GM23338 (cell line): ENCODE data around the gene ABCB8. TPM values are rescaled to one million over a fixed set of nuclear protein-coding genes. Genes with fewer than 3 reads are reported as not detected.

Experiments
- ATAC-seq: fragments of 200-7000 bp; cut with Tn5 transposase; 3 replicates; pipeline ENCODE4 v1.9.1; 2020
- DNase-seq: peaks from one replicate; pipeline ENCODE4 v3.0.0-alpha.2; 2015; ENCODE audit warnings: low spot score
- H2AFZ ChIP-seq: fragments of 200-600 bp; sonication (generic); 2 replicates; pipeline ENCODE4 v1.8.0; 2016; ENCODE audit warnings: antibody characterized with exemption, mild to moderate bottlenecking, moderate library complexity
- H3F3A ChIP-seq: fragments of 200-600 bp; sonication (generic); replicated peaks from 2 replicates; pipeline ENCODE4 v1.8.0; 2017; ENCODE audit warnings: antibody characterized with exemption, mixed run types, low read depth
- H3K27ac ChIP-seq: fragments of 200-600 bp; sonication (generic); 2 replicates; pipeline ENCODE4 v1.6.1; 2016; ENCODE audit warnings: low read depth
- H3K27me3 ChIP-seq: fragments of 200-600 bp; sonication (generic); 2 replicates; pipeline ENCODE4 v1.8.0; 2016; ENCODE audit warnings: mild to moderate bottlenecking, mixed run types, moderate library complexity; ENCODE audit not compliant: insufficient read depth
- H3K36me3 ChIP-seq: fragments of 200-600 bp; sonication (generic); 2 replicates; pipeline ENCODE4 v1.8.0; 2016; ENCODE audit warnings: mild to moderate bottlenecking; ENCODE audit not compliant: insufficient read depth
- H3K4me1 ChIP-seq: fragments of 200-600 bp; sonication (generic); 2 replicates; pipeline ENCODE4 v1.8.0; 2016; ENCODE audit warnings: mild to moderate bottlenecking, moderate library complexity; ENCODE audit not compliant: insufficient read depth
- H3K4me2 ChIP-seq: fragments of 200-600 bp; sonication (generic); 2 replicates; pipeline ENCODE4 v1.7.1; 2017; ENCODE audit warnings: mixed run types
- H3K4me3 ChIP-seq: fragments of 200-600 bp; sonication (generic); 2 replicates; pipeline ENCODE4 v1.6.1; 2016; ENCODE audit warnings: mixed run types
- H3K79me2 ChIP-seq: fragments of 200-600 bp; sonication (generic); replicated peaks from 2 replicates; pipeline ENCODE4 v1.8.0; 2017; ENCODE audit warnings: mild to moderate bottlenecking; ENCODE audit not compliant: insufficient read depth
- H3K9me2 ChIP-seq: fragments of 200-600 bp; sonication (generic); 2 replicates; pipeline ENCODE4 v1.8.0; 2017; ENCODE audit not compliant: insufficient read depth
- H4K20me1 ChIP-seq: fragments of 200-600 bp; sonication (generic); replicated peaks from 2 replicates; pipeline ENCODE4 v1.8.0; 2017; ENCODE audit warnings: mild to moderate bottlenecking; ENCODE audit not compliant: insufficient read depth
- H3K27ac Mint-ChIP-seq: 2 replicates; pipeline ENCODE4 v1.8.0; 2020; ENCODE audit warnings: inconsistent platforms, mild to moderate bottlenecking, moderate library complexity, mixed read lengths
- H3K27me3 Mint-ChIP-seq: 3 replicates; pipeline ENCODE4 v1.8.0; 2022; ENCODE audit warnings: low read depth, mild to moderate bottlenecking, moderate library complexity, mixed read lengths, inconsistent platforms; ENCODE audit not compliant: insufficient read depth, poor library complexity
- H3K36me3 Mint-ChIP-seq: 3 replicates; pipeline ENCODE4 v1.8.0; 2021; ENCODE audit warnings: low read depth, mild to moderate bottlenecking, inconsistent platforms, moderate library complexity, mixed read lengths
- H3K4me1 Mint-ChIP-seq: 3 replicates; pipeline ENCODE4 v1.8.0; 2020; ENCODE audit warnings: mild to moderate bottlenecking, inconsistent platforms, mixed read lengths
- H3K4me3 Mint-ChIP-seq: 3 replicates; pipeline ENCODE4 v1.8.0; 2021; ENCODE audit warnings: moderate library complexity, mild to moderate bottlenecking, inconsistent platforms, mixed read lengths
- H3K9me3 Mint-ChIP-seq: 3 replicates; pipeline ENCODE4 v1.8.0; 2020; ENCODE audit warnings: moderate library complexity, mild to moderate bottlenecking, inconsistent platforms, mixed read lengths
- CREB1 ChIP-seq: fragments of 250-450 bp; sonication (Bioruptor Pico); IDR thresholded peaks from 2 replicates; pipeline ENCODE4 v1.5.0; 2020; ENCODE audit warnings: low read depth, mild to moderate bottlenecking, moderate library complexity
- CTCF ChIP-seq, 2 experiments: fragments of 200-600 bp in 1 of 2; sonication (generic) in 1 of 2; conservative IDR thresholded peaks; 2 replicates each; pipeline versions ENCODE4 v1.5.1 to v1.6.1; 2016 to 2017; ENCODE audit warnings: antibody characterized with exemption in 2 of 2, low read depth in 2 of 2, mild to moderate bottlenecking in 2 of 2, moderate library complexity in 1 of 2
- NANOG ChIP-seq: IDR thresholded peaks from 2 replicates; pipeline ENCODE4 v1.6.1; 2016; ENCODE audit warnings: antibody characterized with exemption, borderline replicate concordance
- ZNF114 ChIP-seq: fragments of 250-450 bp; sonication (Bioruptor Pico); IDR thresholded peaks from 2 replicates; pipeline ENCODE4 v1.5.0; 2020; ENCODE audit warnings: mild to moderate bottlenecking, moderate library complexity
- ZNF331 ChIP-seq: fragments of 250-450 bp; sonication (Bioruptor Pico); IDR thresholded peaks from 2 replicates; pipeline ENCODE4 v1.5.0; 2020; ENCODE audit warnings: low read depth, mild to moderate bottlenecking, moderate library complexity
- polyA plus RNA-seq: library from polyadenylated mRNA; unstranded; fragments of >200 nt; fragmentation: Nextera tagmentation; extraction: Ambion mirVana; gene quantifications from 2 replicates; pipeline ENCODE4 v1.2.1, GENCODE V29; 2016
- total RNA-seq: library from RNA; depleted of rRNA; stranded (reverse); fragments of >200 nt; shearing (Covaris generic); gene quantifications from 2 replicates; pipeline ENCODE4 v1.2.3, GENCODE V29; 2014
- TF ChIP-seq, protein P1 (sequence below): fragments of 250-450 bp; sonication (Bioruptor Pico); IDR thresholded peaks from 2 replicates; pipeline ENCODE4 v1.5.0; 2020; ENCODE audit warnings: mild to moderate bottlenecking, moderate library complexity

ABCB8 gene
- total and polyA plus RNA-seq, 2 experiments from 2014 or later = 11.4 to 27.1 TPM

GRCh38 chr7:151074817-151075661 lies 46.8 kb downstream of the ABCB8 start:
- no peak overlapping the region for H2AFZ ChIP-seq
- peaks cover 3% of the 10 kb centered on the region; the same call in 1 of the 2 replicates for H3K79me2 ChIP-seq
- TF ChIP-seq, protein P1, sequence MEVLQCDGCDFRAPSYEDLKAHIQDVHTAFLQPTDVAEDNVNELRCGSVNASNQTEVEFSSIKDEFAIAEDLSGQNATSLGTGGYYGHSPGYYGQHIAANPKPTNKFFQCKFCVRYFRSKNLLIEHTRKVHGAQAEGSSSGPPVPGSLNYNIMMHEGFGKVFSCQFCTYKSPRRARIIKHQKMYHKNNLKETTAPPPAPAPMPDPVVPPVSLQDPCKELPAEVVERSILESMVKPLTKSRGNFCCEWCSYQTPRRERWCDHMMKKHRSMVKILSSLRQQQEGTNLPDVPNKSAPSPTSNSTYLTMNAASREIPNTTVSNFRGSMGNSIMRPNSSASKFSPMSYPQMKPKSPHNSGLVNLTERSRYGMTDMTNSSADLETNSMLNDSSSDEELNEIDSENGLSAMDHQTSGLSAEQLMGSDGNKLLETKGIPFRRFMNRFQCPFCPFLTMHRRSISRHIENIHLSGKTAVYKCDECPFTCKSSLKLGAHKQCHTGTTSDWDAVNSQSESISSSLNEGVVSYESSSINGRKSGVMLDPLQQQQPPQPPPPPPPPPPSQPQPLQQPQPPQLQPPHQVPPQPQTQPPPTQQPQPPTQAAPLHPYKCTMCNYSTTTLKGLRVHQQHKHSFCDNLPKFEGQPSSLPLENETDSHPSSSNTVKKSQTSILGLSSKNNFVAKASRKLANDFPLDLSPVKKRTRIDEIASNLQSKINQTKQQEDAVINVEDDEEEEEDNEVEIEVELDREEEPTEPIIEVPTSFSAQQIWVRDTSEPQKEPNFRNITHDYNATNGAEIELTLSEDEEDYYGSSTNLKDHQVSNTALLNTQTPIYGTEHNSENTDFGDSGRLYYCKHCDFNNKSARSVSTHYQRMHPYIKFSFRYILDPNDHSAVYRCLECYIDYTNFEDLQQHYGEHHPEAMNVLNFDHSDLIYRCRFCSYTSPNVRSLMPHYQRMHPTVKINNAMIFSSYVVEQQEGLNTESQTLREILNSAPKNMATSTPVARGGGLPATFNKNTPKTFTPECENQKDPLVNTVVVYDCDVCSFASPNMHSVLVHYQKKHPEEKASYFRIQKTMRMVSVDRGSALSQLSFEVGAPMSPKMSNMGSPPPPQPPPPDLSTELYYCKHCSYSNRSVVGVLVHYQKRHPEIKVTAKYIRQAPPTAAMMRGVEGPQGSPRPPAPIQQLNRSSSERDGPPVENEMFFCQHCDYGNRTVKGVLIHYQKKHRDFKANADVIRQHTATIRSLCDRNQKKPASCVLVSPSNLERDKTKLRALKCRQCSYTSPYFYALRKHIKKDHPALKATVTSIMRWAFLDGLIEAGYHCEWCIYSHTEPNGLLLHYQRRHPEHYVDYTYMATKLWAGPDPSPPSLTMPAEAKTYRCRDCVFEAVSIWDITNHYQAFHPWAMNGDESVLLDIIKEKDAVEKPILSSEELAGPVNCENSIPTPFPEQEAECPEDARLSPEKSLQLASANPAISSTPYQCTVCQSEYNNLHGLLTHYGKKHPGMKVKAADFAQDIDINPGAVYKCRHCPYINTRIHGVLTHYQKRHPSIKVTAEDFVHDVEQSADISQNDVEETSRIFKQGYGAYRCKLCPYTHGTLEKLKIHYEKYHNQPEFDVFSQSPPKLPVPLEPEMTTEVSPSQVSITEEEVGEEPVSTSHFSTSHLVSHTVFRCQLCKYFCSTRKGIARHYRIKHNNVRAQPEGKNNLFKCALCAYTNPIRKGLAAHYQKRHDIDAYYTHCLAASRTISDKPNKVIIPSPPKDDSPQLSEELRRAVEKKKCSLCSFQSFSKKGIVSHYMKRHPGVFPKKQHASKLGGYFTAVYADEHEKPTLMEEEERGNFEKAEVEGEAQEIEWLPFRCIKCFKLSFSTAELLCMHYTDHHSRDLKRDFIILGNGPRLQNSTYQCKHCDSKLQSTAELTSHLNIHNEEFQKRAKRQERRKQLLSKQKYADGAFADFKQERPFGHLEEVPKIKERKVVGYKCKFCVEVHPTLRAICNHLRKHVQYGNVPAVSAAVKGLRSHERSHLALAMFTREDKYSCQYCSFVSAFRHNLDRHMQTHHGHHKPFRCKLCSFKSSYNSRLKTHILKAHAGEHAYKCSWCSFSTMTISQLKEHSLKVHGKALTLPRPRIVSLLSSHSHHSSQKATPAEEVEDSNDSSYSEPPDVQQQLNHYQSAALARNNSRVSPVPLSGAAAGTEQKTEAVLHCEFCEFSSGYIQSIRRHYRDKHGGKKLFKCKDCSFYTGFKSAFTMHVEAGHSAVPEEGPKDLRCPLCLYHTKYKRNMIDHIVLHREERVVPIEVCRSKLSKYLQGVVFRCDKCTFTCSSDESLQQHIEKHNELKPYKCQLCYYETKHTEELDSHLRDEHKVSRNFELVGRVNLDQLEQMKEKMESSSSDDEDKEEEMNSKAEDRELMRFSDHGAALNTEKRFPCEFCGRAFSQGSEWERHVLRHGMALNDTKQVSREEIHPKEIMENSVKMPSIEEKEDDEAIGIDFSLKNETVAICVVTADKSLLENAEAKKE (CRISPR knock-in tag) = no peak
- TF ChIP-seq ZNF331 (CRISPR knock-in tag) = no peak
- TF ChIP-seq NANOG = no peak
- TF ChIP-seq ZNF114 (CRISPR knock-in tag) = no peak
- TF ChIP-seq CREB1 = no peak
- TF ChIP-seq CTCF (conservative IDR thresholded peaks at IDR 0.05; ENCODE audit: low read depth in 2 of 2) = no peak
- H3K4me3 ChIP-seq = no peak overlapping the region
- Mint-ChIP-seq H3K27ac (no peak overlapping the region), H3K27me3 (peaks cover 26% of the 10 kb centered on the region), H3K9me3 (peaks cover 2% of the 10 kb centered on the region; the same call in 1 of the 3 replicates), H3K36me3 (peaks cover 49% of the 10 kb centered on the region), H3K4me3 (no peak overlapping the region; the same call in 2 of the 3 replicates), H3K4me1 (peaks cover 28% of the 10 kb centered on the region)
- no peaks in the 10 kb centered on the region for H3K27me3 ChIP-seq
- H3F3A ChIP-seq = 0 out of 2 replicates have a peak, but pooled peaks cover 15% of the 10 kb centered on the region
- peaks cover 25% of the 10 kb centered on the region for H3K4me1 ChIP-seq
- H3K36me3 ChIP-seq = peaks cover 5% of the 10 kb centered on the region; the same call in 1 of the 2 replicates
- no peak overlapping the region for H3K27ac ChIP-seq
- peaks cover 12% of the 10 kb centered on the region for H4K20me1 ChIP-seq
- no peak for DNase-seq
- no peaks in the 10 kb centered on the region for H3K9me2 ChIP-seq
- ATAC-seq = no peak
- H3K4me2 ChIP-seq = no peak overlapping the region
